Measurements from ENCODE around the gene CAMTA2.

DNA sequence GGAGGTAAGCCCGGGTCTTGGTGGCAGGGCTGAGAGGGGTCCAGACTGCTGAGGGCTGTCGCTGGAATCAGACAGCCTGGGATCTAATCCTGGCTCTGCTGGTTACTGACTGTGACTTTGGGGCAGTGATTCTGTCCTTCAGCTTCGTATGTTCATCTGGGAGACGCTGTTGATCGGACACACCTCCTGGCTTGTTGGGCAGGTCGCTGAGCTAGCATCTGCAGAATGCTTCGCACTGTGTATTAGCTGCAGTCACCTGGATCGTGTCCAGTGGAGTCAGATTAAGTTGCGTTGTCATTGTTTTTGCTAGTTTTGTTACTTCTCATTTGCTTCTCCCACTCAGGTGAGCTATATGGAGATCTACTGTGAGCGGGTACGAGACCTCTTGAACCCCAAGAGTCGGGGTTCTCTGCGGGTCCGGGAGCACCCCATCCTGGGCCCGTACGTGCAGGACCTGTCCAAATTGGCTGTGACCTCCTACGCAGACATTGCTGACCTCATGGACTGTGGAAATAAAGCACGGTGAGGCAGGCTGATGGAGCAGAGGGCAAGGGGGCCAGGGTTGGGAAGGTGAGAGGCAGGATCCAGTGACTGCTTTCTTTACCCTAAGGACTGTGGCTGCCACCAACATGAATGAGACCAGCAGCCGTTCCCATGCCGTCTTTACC is 14.8 kb upstream of the CAMTA2 start:
- TF ChIP-seq, protein P1, sequence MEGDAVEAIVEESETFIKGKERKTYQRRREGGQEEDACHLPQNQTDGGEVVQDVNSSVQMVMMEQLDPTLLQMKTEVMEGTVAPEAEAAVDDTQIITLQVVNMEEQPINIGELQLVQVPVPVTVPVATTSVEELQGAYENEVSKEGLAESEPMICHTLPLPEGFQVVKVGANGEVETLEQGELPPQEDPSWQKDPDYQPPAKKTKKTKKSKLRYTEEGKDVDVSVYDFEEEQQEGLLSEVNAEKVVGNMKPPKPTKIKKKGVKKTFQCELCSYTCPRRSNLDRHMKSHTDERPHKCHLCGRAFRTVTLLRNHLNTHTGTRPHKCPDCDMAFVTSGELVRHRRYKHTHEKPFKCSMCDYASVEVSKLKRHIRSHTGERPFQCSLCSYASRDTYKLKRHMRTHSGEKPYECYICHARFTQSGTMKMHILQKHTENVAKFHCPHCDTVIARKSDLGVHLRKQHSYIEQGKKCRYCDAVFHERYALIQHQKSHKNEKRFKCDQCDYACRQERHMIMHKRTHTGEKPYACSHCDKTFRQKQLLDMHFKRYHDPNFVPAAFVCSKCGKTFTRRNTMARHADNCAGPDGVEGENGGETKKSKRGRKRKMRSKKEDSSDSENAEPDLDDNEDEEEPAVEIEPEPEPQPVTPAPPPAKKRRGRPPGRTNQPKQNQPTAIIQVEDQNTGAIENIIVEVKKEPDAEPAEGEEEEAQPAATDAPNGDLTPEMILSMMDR (IDR thresholded peaks at IDR 0.05), result no peak
- TF ChIP-seq POLR2A (IDR thresholded peaks at IDR 0.05), result no peak

All from body of pancreas (tissue), 4 donors.